PC-3 (cell line): ENCODE data around the gene KYNU. TPM values are rescaled to one million over a fixed set of nuclear protein-coding genes. Genes with fewer than 3 reads are reported as not detected.
"Not testable (repeated sequence)": the region's sequence is repeated elsewhere in the genome, so short reads cannot be mapped to it uniquely, and the experiment has no call there.

Experiments used
- ATAC-seq: fragments of 200-7000 bp; cut with Tn5 transposase; 2 replicates; pipeline ENCODE4 v1.9.1; 2020; ENCODE audit warnings: mild to moderate bottlenecking, moderate library complexity
- BruUV-seq: library from RNA; stranded (reverse); fragments of 400-500 nt; replicated peaks from 2 replicates; lab custom pipeline; 2021; lab: Mats Ljungman, UMichigan
- CTCF ChIA-PET: fragments of 300-600 bp; sonication (Branson Sonifier 250); formaldehyde crosslinking; loops from one replicate; lab custom pipeline; 2022; ENCODE audit warnings: antibody characterized with exemption; lab: Charles Lee
- POLR2A ChIA-PET: fragments of 300-600 bp; sonication (Branson Sonifier 250); formaldehyde crosslinking; loops from one replicate; lab custom pipeline; 2022; ENCODE audit warnings: antibody characterized with exemption; ENCODE audit not compliant: unreplicated experiment; lab: Charles Lee
- DNase-seq: peaks from one replicate; pipeline ENCODE4 v3.0.0-alpha.2; 2015
- H2AFZ ChIP-seq: fragments of 300-600 bp; sonication (generic); 2 replicates; pipeline ENCODE4 v1.6.0; 2016; ENCODE audit warnings: antibody characterized with exemption, low read length
- H3F3A ChIP-seq: fragments of 300-600 bp; sonication (generic); one replicate; pipeline ENCODE4 v1.6.0; 2017; ENCODE audit warnings: antibody characterized with exemption, low read length, control low read depth, mild to moderate bottlenecking; ENCODE audit not compliant: unreplicated experiment
- H3K27ac ChIP-seq: fragments of 300-600 bp; sonication (generic); 2 replicates; pipeline ENCODE4 v1.5.1; 2016; ENCODE audit warnings: mild to moderate bottlenecking, low read length
- H3K27me3 ChIP-seq: fragments of 300-600 bp; sonication (generic); 2 replicates; pipeline ENCODE4 v1.6.1; 2016; ENCODE audit warnings: low read length, mixed read lengths
- H3K36me3 ChIP-seq: fragments of 300-600 bp; sonication (generic); 2 replicates; pipeline ENCODE4 v1.6.1; 2016; ENCODE audit warnings: low read depth, mixed run types, low read length, mixed read lengths
- H3K4me1 ChIP-seq: fragments of 300-600 bp; sonication (generic); 2 replicates; pipeline ENCODE4 v1.5.1; 2016; ENCODE audit warnings: low read length; ENCODE audit not compliant: insufficient read depth
- H3K4me2 ChIP-seq: fragments of 300-600 bp; sonication (generic); 2 replicates; pipeline ENCODE4 v1.6.0; 2016; ENCODE audit warnings: low read length
- H3K4me3 ChIP-seq: fragments of 300-600 bp; sonication (generic); 2 replicates; pipeline ENCODE4 v1.5.1; 2016; ENCODE audit warnings: mild to moderate bottlenecking, low read length, mixed read lengths
- H3K79me2 ChIP-seq: fragments of 300-600 bp; sonication (generic); 2 replicates; pipeline ENCODE4 v1.6.1; 2017; ENCODE audit warnings: low read length, mixed read lengths
- H3K9ac ChIP-seq: fragments of 300-600 bp; sonication (generic); 2 replicates; pipeline ENCODE4 v1.6.0; 2016; ENCODE audit warnings: mild to moderate bottlenecking, low read length
- H3K9me2 ChIP-seq: fragments of 300-600 bp; sonication (generic); replicated peaks from 2 replicates; pipeline ENCODE4 v1.6.1; 2016; ENCODE audit warnings: mixed run types, low read length, mixed read lengths
- H3K9me3 ChIP-seq: fragments of 300-600 bp; sonication (generic); 2 replicates; pipeline ENCODE4 v1.6.1; 2016; ENCODE audit warnings: low read length, mixed read lengths
- H4K20me1 ChIP-seq: fragments of 300-600 bp; sonication (generic); 2 replicates; pipeline ENCODE4 v1.6.1; 2016; ENCODE audit warnings: low read length, mixed read lengths
- CTCF ChIP-seq: fragments of 300-600 bp; sonication (generic); conservative IDR thresholded peaks from 2 replicates; pipeline ENCODE4 v1.5.1; 2017; ENCODE audit warnings: antibody characterized with exemption, low read depth, mild to moderate bottlenecking, low read length
- EZH2 ChIP-seq: fragments of 300-600 bp; sonication (generic); IDR thresholded peaks from one replicate; pipeline ENCODE4 v1.6.1; 2017; ENCODE audit warnings: antibody characterized with exemption, mild to moderate bottlenecking, low read length; ENCODE audit not compliant: unreplicated experiment
- EZH2phosphoT487 ChIP-seq: fragments of 300-600 bp; sonication (generic); IDR thresholded peaks from 2 replicates; pipeline ENCODE4 v1.6.1; 2018; ENCODE audit warnings: mild to moderate bottlenecking, antibody characterized with exemption, low read length, borderline replicate concordance
- intact Hi-C: fragments of 100-400 bp; cut with micrococcal nuclease; formaldehyde crosslinking; loops from 2 replicates; pipeline ENCODE4 v1.9.0; 2023
- total RNA-seq: library from RNA; depleted of rRNA; stranded (reverse); fragments of >200 nt; gene quantifications from 2 replicates; pipeline ENCODE4 v1.2.3, GENCODE V29; 2014

KYNU gene
- total RNA-seq, 1 experiment from 2014 or later: 2.3 TPM

GRCh38 chr2:142897807-142898206 is 20.3 kb downstream of the KYNU start:
- no peak overlapping the region for H3K27ac ChIP-seq
- intact Hi-C loops: no loop called here
- no peaks in the 10 kb centered on the region for H4K20me1 ChIP-seq
- H3K9me2 ChIP-seq: no peaks in the 10 kb centered on the region
- ATAC-seq (no peak), DNase-seq (no peak)
- H3K27me3 ChIP-seq: no peaks in the 10 kb centered on the region
- POLR2A ChIA-PET: no interaction called here
- H3F3A ChIP-seq: no peaks in the 10 kb centered on the region
- no peak overlapping the region for H3K4me2 ChIP-seq
- BruUV-seq: no TSS peak
- H3K4me3 ChIP-seq: no peak overlapping the region
- H3K36me3 ChIP-seq: no peaks in the 10 kb centered on the region
- H3K9me3 ChIP-seq: no peaks in the 10 kb centered on the region
- H3K79me2 ChIP-seq: no peaks in the 10 kb centered on the region
- 0 out of 2 replicates have a peak, but pooled peaks cover 3% of the 10 kb centered on the region for H3K4me1 ChIP-seq
- no peak for TF ChIP-seq EZH2
- no peak for TF ChIP-seq CTCF
- TF ChIP-seq EZH2phosphoT487: no peak
- no peak overlapping the region for H2AFZ ChIP-seq
- CTCF ChIA-PET: no interaction called here
- no peak overlapping the region for H3K9ac ChIP-seq

DNA sequence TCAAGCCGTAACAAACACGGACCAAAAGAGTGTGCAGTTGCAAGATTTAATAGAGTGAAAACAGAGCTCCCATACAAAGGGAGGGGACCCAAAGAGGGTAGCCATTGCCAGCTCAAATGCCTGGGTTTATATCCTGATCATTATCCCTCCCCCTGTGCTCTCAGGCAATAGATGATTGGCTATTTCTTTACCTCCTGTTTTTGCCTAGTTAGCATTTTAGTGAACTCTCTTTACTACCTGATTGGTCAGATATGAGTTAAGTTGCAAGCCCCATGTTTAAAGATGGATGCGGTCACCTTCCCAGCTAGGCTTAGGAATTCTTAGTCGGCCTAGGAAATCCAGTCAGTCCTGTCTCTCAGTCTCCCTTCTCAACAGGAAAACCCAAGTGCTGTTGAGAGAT is 22.9 kb downstream of the KYNU start:
- ATAC-seq, H3F3A ChIP-seq, H3K9ac ChIP-seq, CTCF ChIA-PET, H3K36me3 ChIP-seq, H3K4me2 ChIP-seq, H3K4me3 ChIP-seq, H3K79me2 ChIP-seq, H2AFZ ChIP-seq, BruUV-seq, H3K27ac ChIP-seq, intact Hi-C loops, H3K9me3 ChIP-seq, H3K27me3 ChIP-seq, H3K9me2 ChIP-seq, DNase-seq, POLR2A ChIA-PET, H4K20me1 ChIP-seq: not testable (repeated sequence)
- peaks cover 24% of the 10 kb centered on the region for H3K4me1 ChIP-seq

DNA sequence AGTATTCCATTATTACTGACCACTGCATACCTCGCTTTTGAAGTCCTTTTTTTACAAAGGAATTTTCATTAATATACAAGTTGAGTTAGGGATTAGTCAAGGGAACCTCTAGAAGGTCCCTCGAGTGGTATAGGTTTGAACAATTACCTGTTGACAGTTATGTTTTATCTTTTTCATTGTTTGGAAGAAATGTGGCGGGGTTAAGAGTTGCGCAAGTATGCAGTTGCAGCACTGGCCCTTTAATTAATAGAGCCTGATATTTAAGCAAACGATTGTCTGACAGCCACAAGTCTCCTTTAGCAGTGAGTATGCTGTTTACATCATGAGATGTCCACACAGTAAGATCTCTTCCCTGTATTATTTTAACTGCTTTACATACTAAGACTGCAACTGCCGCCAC is 24.3 kb downstream of the KYNU start:
- ChIA-PET POLR2A (no interaction called here), CTCF (no interaction called here)
- Histone ChIP-seq H2AFZ (no peak overlapping the region), H3K36me3 (no peaks in the 10 kb centered on the region), H3F3A (no peaks in the 10 kb centered on the region), H3K4me2 (no peak overlapping the region), H3K9me2 (no peaks in the 10 kb centered on the region), H3K79me2 (no peaks in the 10 kb centered on the region), H3K27ac (no peak overlapping the region), H3K4me1 (peaks cover 24% of the 10 kb centered on the region), H3K9ac (no peak overlapping the region), H3K27me3 (no peaks in the 10 kb centered on the region), H3K9me3 (no peaks in the 10 kb centered on the region), H4K20me1 (no peaks in the 10 kb centered on the region), H3K4me3 (no peak overlapping the region)
- TF ChIP-seq CTCF (no peak), EZH2 (no peak), EZH2phosphoT487 (no peak)
- intact Hi-C loops: no loop called here
- no TSS peak for BruUV-seq
- DNase-seq: no peak
- ATAC-seq: no peak

- intact Hi-C loops, H3K9ac ChIP-seq, H3K9me2 ChIP-seq, BruUV-seq, H3K4me3 ChIP-seq, H3F3A ChIP-seq, POLR2A ChIA-PET, H4K20me1 ChIP-seq, H3K27me3 ChIP-seq, H3K36me3 ChIP-seq, CTCF ChIA-PET, H3K9me3 ChIP-seq, ATAC-seq, H3K79me2 ChIP-seq: not testable (repeated sequence)
- peaks cover 32% of the 10 kb centered on the region for H3K4me1 ChIP-seq
- H3K27ac ChIP-seq: peak overlapping the region; percentile 75
- H2AFZ ChIP-seq: 0 out of 2 replicates have a peak overlapping the region, but pooled peaks have one; percentile 45
- H3K4me2 ChIP-seq: peak overlapping the region; percentile 47
- DNase-seq: peak; percentile 91
Measured at GRCh38 chr2:142903726-142904125, 26.3 kb downstream of the KYNU start.
